Skeletal muscle cell (primary cell): ENCODE data around the gene CMC2.

Experiments used
- DNase-seq: peaks from one replicate; pipeline ENCODE4 v3.0.0-alpha.2; 2010; ENCODE audit warnings: low read depth
- H3K4me3 ChIP-seq: 2 replicates; pipeline ENCODE4 v1.5.1; 2011; ENCODE audit warnings: low read depth, mild to moderate bottlenecking, control low read depth, low read length, moderate library complexity

Gene CMC2

GRCh38 chr16:81006813-81007695, at the start of gene CMC2, which contains the start of gene CENPN:
CMC2 (minus strand) TSS chr16:81006885; CDS start chr16:80997394, 9,491 bp downstream.
CENPN (plus strand) TSS chr16:81007214; CDS start chr16:81011940, 4,726 bp downstream.
- H3K4me3 ChIP-seq, result peak within 1 kb of the TSS; percentile 93

DNA sequence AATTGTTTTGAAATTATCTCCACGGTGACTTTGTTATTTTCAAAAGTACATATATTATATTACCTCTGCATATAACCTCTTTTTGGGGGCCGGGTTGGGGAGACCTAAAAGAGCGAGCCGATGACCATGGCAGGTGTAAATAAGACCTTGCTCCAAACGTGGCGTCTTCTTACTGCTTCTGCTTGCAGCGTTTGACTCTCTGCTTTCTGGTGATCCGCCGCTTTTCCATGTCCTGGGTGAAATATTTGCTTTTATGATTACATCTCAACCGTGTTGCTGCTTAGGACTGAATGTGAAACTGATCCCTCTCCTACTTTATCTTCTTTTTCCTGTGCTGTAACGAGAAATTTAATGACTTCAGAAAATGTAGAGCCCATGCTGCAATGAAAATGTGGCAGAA, 47.1 kb upstream of the CMC2 start:
- no peak for DNase-seq
- no peak overlapping the region for H3K4me3 ChIP-seq

More at GRCh38 chr16:81006813-81007695, at the start of gene CMC2, which contains the start of gene CENPN:
- peak; percentile 96 for DNase-seq

DNA sequence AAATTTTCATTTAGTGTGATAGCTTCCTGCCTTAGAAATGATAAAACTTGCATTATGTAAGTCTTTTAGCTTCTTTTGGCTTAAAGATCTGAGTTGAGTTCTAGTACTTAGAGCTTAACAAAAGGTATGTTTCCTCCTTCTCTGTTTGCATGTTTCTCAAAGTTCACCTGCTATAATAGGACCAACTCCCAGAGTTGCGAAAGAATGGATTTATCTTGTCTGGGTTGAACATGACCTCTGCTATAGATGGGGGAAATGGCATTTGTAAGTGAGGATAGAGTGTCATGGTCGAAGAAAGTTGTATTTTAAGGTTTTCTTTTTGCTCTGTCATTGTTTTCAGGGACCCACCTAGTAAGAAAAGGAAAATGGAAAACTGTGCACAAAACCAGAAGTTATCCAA, 36.1 kb upstream of the CMC2 start:
- H3K4me3 ChIP-seq, result no peak overlapping the region
- DNase-seq, result no peak

DNA sequence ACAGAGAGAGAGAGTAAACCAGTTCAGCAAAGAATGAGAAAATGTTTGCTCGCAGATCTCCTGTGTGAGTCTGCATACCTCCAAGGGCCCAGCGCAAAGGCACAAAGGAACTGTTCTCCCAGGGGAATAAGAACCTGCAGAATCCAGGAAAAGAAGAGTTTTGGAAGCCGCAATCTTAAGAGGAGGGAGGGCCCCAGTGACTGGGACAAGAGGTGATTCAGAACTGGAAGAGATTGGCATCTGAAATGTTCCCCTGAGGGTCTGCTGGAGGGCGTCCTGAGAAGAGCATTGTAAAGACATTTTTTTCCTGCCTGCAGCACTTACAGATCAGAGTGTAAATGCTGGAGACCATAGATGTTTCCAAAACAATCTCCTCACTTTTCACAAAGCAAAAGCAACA, 35.0 kb upstream of the CMC2 start:
- H3K4me3 ChIP-seq, result no peak overlapping the region

DNA sequence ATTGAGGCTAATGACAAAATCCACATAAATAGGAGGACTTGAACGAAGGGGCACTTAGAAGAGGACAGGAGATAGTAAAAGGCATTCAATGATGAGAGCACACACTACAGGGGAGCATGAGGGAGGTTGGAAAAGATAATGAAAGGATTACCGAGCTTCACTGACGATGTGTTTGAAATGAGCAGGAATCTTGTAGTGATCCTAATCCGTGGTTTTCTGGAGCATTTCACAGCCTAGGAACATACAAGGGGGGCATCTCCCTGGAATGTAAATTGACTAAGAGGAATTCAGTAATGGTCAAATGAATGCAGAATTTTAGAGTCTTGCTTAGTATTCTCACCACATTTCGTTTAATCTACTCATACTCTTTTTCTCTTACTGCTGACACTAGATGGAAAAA, 34.2 kb upstream of the CMC2 start:
- H3K4me3 ChIP-seq, result no peak overlapping the region
- DNase-seq, result no peak

More for the DNA sequence above, 35.0 kb upstream of the CMC2 start:
- DNase-seq, result no peak

DNA sequence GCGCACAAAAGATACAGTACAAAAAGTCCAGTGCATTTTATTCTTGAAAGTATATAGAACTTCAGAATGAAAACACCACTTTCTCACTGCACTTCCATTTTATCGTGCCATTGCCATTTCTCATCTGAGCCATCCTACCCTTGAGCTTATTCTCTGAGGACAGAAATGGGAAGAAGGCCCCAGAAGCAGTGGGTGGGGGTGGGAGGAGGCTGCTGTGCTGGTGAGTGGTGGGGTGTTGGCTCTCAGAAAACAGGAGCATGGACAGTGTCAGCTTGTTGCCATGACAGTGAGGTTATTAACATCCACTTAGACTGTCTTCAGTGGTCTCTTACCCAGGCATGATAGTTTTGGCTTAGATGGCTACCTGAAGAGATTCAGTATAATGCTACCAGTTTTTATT, 33.4 kb upstream of the CMC2 start:
- H3K4me3 ChIP-seq, result no peak overlapping the region
- no peak for DNase-seq

- peak overlapping the region; percentile 76 for H3K4me3 ChIP-seq
- no peak for DNase-seq
These were observed 30.2 kb upstream of the CMC2 start for GRCh38 chr16:81036751-81037350.

GRCh38 chr16:81035975-81036750, 29.5 kb upstream of the CMC2 start:
- DNase-seq, result no peak
- H3K4me3 ChIP-seq, result peak overlapping the region; percentile 76

DNA sequence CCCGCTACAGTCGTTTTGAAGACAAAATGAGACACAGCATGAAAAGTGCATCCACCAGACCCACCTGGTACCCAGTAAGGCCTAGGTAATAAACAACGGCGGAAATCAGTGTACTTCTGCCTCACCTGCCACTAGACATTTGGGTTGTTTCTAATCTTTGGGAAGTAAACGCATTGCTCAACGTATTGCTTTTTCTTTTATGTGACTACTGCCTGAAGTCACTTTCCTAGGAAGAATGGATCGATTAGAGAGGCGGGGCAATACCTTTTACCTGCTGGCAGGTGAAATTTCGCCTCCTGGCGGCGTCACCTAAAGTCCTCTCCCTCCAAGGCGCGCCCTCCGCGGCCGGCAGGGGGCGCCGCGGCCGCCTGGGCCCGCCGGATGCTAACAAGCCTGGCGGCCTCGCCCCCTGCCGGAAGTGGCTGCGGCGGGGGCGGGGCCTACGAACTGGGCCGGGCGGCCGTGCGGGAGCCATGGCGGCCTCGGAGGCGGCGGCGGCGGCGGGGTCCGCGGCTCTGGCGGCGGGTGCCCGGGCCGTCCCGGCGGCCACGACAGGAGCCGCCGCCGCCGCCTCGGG, 28.8 kb upstream of the CMC2 start, which contains the start of gene ATMIN:
Gene ATMIN, plus strand, starts transcription at position 445 of the 577 bp plus-strand sequence. Its CDS starts 29 bp downstream, at position 474.
- peak; percentile 36 for DNase-seq
- peak within 1 kb of the TSS; percentile 76 for H3K4me3 ChIP-seq

- H3K4me3 ChIP-seq, result no peak overlapping the region
- DNase-seq, result no peak
These were observed 23.4 kb upstream of the CMC2 start for GRCh38 chr16:81029930-81030604.

DNA sequence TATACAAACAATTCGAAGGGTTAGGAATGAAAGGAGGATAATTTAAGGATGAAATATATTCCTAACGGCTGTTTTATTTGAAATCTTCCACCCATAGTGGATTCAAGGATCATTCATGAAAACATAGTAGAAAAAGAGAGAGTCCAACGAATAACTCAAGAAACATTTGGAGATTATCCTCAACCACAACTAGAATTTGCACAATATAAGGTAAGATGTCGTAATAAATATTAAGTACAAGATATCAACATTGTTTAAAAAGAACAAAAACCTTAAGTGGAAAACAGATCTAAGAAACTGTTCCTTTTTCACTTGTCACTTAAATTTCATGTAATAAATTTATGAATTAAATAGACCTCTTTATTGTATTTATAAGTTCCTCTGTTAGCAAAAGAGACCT, 19.7 kb upstream of the CMC2 start:
- DNase-seq, result no peak
- no peak overlapping the region for H3K4me3 ChIP-seq

DNA sequence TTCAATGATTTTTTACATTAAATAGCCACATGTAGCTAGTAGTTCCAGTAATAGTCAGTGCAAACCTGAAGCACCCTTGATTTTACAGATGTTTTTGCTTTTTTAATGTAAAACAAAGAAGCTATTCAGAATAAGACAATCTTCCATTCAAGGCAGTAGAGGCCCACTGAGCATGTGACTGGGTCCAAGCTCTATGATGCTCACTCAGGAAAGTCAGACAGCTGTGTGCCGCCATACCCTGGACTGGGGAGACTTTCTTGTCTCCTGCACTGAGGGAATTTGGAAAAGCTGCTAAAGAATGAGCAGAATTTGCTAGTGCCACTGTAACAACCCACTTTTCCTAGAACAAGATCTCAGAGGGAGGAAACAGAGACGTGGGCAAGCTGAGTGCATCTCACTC, 11.8 kb upstream of the CMC2 start:
- no peak for DNase-seq
- no peak overlapping the region for H3K4me3 ChIP-seq

GRCh38 chr16:81014672-81015071, 8.0 kb upstream of the CMC2 start:
- no peak for DNase-seq
- no peak overlapping the region for H3K4me3 ChIP-seq

GRCh38 chr16:81012974-81013373, 6.3 kb upstream of the CMC2 start:
- no peak overlapping the region for H3K4me3 ChIP-seq
- no peak for DNase-seq

DNA sequence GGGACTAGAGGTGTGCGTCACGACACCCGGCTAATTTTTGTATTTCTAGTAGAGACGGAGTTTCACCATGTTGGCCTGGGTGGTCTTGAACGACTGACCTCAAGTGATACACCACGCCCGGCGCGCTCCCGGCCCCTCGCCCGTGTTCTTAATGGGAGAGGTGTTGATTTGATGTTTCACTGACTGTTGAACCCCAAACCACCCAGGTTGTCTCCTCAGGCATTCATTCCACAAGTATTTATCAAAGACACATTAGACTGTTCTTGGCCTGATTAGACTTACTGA, 1.8 kb upstream of the CMC2 start:
- H3K4me3 ChIP-seq, result peak overlapping the region; percentile 93
- no peak for DNase-seq

DNA sequence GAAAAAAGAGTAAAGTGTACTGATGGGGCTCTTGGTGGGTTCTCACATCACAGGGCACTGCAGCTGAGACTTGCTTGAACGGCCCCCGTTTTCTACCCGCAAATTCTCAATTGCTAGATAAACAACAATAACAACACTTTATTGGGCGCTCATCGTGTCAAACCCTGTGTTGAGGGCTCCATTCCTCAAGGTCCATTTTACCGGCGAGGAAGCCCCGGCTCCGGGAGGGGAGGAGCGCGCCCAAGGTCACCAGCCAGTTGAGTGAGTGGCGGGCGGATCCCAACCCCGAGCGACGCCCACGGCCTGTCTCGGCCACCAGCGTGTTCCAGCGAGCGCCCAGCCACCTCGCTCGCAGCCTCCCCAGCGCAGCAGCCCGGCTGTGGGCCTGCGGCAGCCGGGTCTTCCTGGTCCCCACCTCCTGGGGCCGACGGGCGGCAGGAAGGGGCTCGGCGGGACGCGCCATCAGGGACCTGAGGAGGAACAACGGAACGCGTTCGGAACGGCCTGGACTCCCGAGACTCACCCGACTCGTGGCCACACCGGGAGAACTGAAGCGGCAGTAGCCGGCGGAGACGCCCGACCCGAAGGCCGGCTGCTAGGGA, 373 bp downstream of the CMC2 start:
- peak overlapping the region; percentile 93 for H3K4me3 ChIP-seq
- no peak for DNase-seq

DNA sequence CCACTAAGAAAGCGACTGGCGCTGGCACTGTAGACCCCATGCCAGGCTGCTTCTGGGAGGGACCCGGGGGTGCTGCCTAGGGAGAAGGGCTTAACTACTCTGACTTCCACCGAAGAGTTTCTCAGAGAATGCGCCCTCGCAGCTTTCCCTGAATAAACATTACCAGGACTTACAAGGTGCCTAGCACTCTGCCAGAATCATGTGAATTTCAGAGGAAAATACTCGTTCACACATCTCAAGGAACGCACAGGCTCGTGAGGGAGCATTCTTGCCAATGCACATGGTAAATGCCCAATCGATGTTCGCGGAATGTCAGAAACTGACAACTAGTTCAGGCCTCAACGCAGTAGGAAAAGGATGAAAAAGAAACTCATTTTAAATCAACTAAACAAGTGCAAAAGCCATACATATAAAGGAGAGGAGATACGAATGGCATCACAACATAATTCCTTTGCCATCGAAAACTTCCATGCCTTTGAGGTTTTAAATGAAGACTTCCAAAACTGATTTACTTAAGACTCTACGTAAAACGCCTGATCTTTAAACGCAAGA, 999 bp downstream of the CMC2 start:
- H3K4me3 ChIP-seq, result peak overlapping the region; percentile 93
- DNase-seq, result no peak

- DNase-seq, result no peak
- H3K4me3 ChIP-seq, result peak overlapping the region; percentile 93
These were observed 1.9 kb downstream of the CMC2 start for GRCh38 chr16:81004646-81005353.
